GM12878 (cell line): ENCODE data around the gene PALMD. TPM values are rescaled to one million over a fixed set of nuclear protein-coding genes. Genes with fewer than 3 reads are reported as not detected.
A peak's percentile ranks its signal among the peaks of the same experiment; 100 is the strongest.

ENCODE experiments used
- ATAC-seq: fragments of 200-7000 bp; cut with Tn5 transposase; 3 replicates; pipeline ENCODE4 v1.9.1; 2020; ENCODE audit warnings: mild to moderate bottlenecking, moderate library complexity
- BruUV-seq: library from RNA; stranded (reverse); fragments of 400-500 nt; replicated peaks from 2 replicates; lab custom pipeline; 2021; lab: Mats Ljungman, UMichigan
- CTCF ChIA-PET: fragments of 300-600 bp; sonication (Branson Sonifier 250); formaldehyde crosslinking; extraction: SDS; loops from one replicate; lab custom pipeline; 2021; ENCODE audit warnings: inconsistent platforms; lab: Yijun Ruan, JAX
- POLR2A ChIA-PET: fragments of 350-600 bp; formaldehyde crosslinking; extraction: SDS; loops from one replicate; lab custom pipeline; 2021; ENCODE audit warnings: inconsistent platforms; lab: Charles Lee
- RAD21 ChIA-PET: fragments of 300-600 bp; sonication (Branson Sonifier 250); formaldehyde crosslinking; loops from one replicate; lab custom pipeline; 2023; ENCODE audit warnings: antibody characterized with exemption; ENCODE audit not compliant: unreplicated experiment; lab: Charles Lee
- SMC1A ChIA-PET: fragments of 300-600 bp; sonication (Branson Sonifier 250); formaldehyde crosslinking; loops from one replicate; lab custom pipeline; 2023; ENCODE audit not compliant: unreplicated experiment, uncharacterized antibody; lab: Charles Lee
- DNase-seq: peaks from one replicate; pipeline ENCODE4 v3.0.0-alpha.2; 2011; ENCODE audit warnings: low read depth, low spot score
- FAIRE-seq: peaks from 3 replicates; lab custom pipeline; 2011; peaks lifted over from hg19 to GRCh38; lab: Jason Lieb, UNC
- H2AFZ ChIP-seq: 2 replicates; pipeline ENCODE4 v1.6.0; 2011; ENCODE audit warnings: low read depth, low read length, control low read depth; ENCODE audit not compliant: control insufficient read depth
- H3K27ac ChIP-seq: 2 replicates; pipeline ENCODE4 v1.5.1; 2011; ENCODE audit warnings: control low read depth; ENCODE audit not compliant: control insufficient read depth, insufficient read depth
- H3K27me3 ChIP-seq, 2 experiments: replicated peaks in 1 of 2; 2 replicates each; pipeline versions ENCODE4 v1.6.0 to v1.6.1; 2011; ENCODE audit warnings: low read length in 1 of 2; ENCODE audit not compliant: control insufficient read depth in 2 of 2, insufficient read depth in 2 of 2
- H3K36me3 ChIP-seq, 2 experiments: 2 replicates each; pipeline ENCODE4 v1.5.1; 2011; ENCODE audit warnings: low read length in 1 of 2; ENCODE audit not compliant: control insufficient read depth in 2 of 2, insufficient read depth in 2 of 2
- H3K4me1 ChIP-seq: 2 replicates; pipeline ENCODE4 v1.6.1; 2011; ENCODE audit warnings: mild to moderate bottlenecking, low read length, moderate library complexity, mixed read lengths; ENCODE audit not compliant: control insufficient read depth, insufficient read depth
- H3K4me2 ChIP-seq: 2 replicates; pipeline ENCODE4 v1.6.0; 2011; ENCODE audit warnings: control low read depth; ENCODE audit not compliant: control insufficient read depth, insufficient read depth
- H3K4me3 ChIP-seq: fragments of 200-600 bp; sonication (generic); 2 replicates; pipeline ENCODE4 v1.5.1; 2016
- H3K79me2 ChIP-seq: 2 replicates; pipeline ENCODE4 v1.6.0; 2011; ENCODE audit warnings: low read length; ENCODE audit not compliant: control insufficient read depth, insufficient read depth
- H3K9ac ChIP-seq: 2 replicates; pipeline ENCODE4 v1.8.0; 2011; ENCODE audit warnings: low read length, control low read depth, mixed read lengths; ENCODE audit not compliant: control insufficient read depth, insufficient read depth
- H3K9me3 ChIP-seq: replicated peaks from 3 replicates; pipeline ENCODE4 v1.5.1; 2011; ENCODE audit warnings: mild to moderate bottlenecking, low read length; ENCODE audit not compliant: control insufficient read depth, insufficient read depth
- H4K20me1 ChIP-seq: 2 replicates; pipeline ENCODE4 v1.6.0; 2011; ENCODE audit not compliant: control insufficient read depth, insufficient read depth
- CBX3 ChIP-seq: fragments of 200-600 bp; sonication (generic); IDR thresholded peaks from 2 replicates; pipeline ENCODE4 v1.6.1; 2016; ENCODE audit warnings: low read depth, borderline replicate concordance
- GABPA ChIP-seq: IDR thresholded peaks from 2 replicates; pipeline ENCODE4 v1.6.1; 2014; ENCODE audit warnings: antibody characterized with exemption, low read depth, mild to moderate bottlenecking, inconsistent platforms
- KDM1A ChIP-seq: fragments of 200-600 bp; sonication (generic); IDR thresholded peaks from 2 replicates; pipeline ENCODE4 v1.6.1; 2016; ENCODE audit warnings: borderline replicate concordance
- MEF2B ChIP-seq: fragments of 450-650 bp; IDR thresholded peaks from 2 replicates; pipeline ENCODE4 v1.6.1; 2018; ENCODE audit warnings: mild to moderate bottlenecking, moderate library complexity; ENCODE audit not compliant: partially characterized antibody, poor library complexity, severe bottlenecking
- NR2C2 ChIP-seq: IDR thresholded peaks from 2 replicates; pipeline ENCODE4 v1.6.1; 2011; ENCODE audit warnings: borderline replicate concordance, low read depth; ENCODE audit not compliant: control insufficient read depth, insufficient read length
- POU2F2 ChIP-seq: IDR thresholded peaks from 3 replicates; pipeline ENCODE4 v1.6.1; 2011; ENCODE audit warnings: low read depth, mild to moderate bottlenecking, low read length, borderline replicate concordance
- RBBP5 ChIP-seq: fragments of 200-600 bp; sonication (generic); conservative IDR thresholded peaks from 2 replicates; pipeline ENCODE4 v1.6.1; 2016
- RCOR1 ChIP-seq: conservative IDR thresholded peaks from 2 replicates; pipeline ENCODE4 v1.6.1; 2012; ENCODE audit warnings: low read depth, low read length, improper control_type of control experiment
- RELA ChIP-seq: fragments of 450-650 bp; IDR thresholded peaks from 2 replicates; pipeline ENCODE4 v1.8.0; 2014; ENCODE audit warnings: borderline replicate concordance; ENCODE audit not compliant: partially characterized antibody
- SMAD1 ChIP-seq: fragments of 450-650 bp; IDR thresholded peaks from 2 replicates; pipeline ENCODE4 v1.6.1; 2018; ENCODE audit warnings: mild to moderate bottlenecking, low read depth; ENCODE audit not compliant: partially characterized antibody
- SRF ChIP-seq, 2 experiments: IDR thresholded peaks; 2 replicates each; pipeline ENCODE4 v1.6.1; 2011; ENCODE audit warnings: low read depth in 2 of 2, low read length in 2 of 2, mild to moderate bottlenecking in 1 of 2, moderate library complexity in 1 of 2
- SUPT20H ChIP-seq: IDR thresholded peaks from 2 replicates; pipeline ENCODE4 v1.6.1; 2011; ENCODE audit warnings: low read depth, mild to moderate bottlenecking, low read length, moderate library complexity, borderline replicate concordance; ENCODE audit not compliant: control insufficient read depth
- WGBS: methylation state at CpG from one replicate; pipeline ENCODE4 v1.1.6; 2016; ENCODE audit warnings: low lambda C conversion rate; ENCODE audit not compliant: insufficient replicate concordance, insufficient coverage; ENCODE audit errors: missing lambda C conversion rate; 5-methylcytosine and 5-hydroxymethylcytosine counted together
- in situ Hi-C: fragments of 300-500 bp; cut with MboI; formaldehyde crosslinking; loops from 9 replicates; pipeline ENCODE4 v1.14.3; 2018; ENCODE audit warnings: mixed read lengths
- intact Hi-C: fragments of 100-400 bp; cut with micrococcal nuclease; formaldehyde crosslinking; loops from one replicate; pipeline ENCODE4 v1.14.2; 2022; ENCODE audit not compliant: unreplicated experiment
- polyA plus RNA-seq, 11 experiments: library from polyadenylated mRNA; depleted of rRNA in 4 of 11; unstranded in 6 of 11; stranded (reverse) in 5 of 11; fragments of >200 nt; fragmentation: Nextera tagmentation in 4 of 11; fragmentation: Illumina TruSeq in 1 of 11; extraction: Ambion mirVana in 4 of 11; extraction: Trizol in 1 of 11; gene quantifications; 1 replicate in 1 of 11; 2 replicates in 10 of 11; pipeline versions ENCODE4 v1.2.1 to v1.2.3, GENCODE V29; 2011 to 2016; ENCODE audit warnings: inconsistent platforms in 2 of 11, missing spikeins in 2 of 11, low read depth in 1 of 11
- total RNA-seq, 4 experiments: library from RNA; depleted of rRNA in 3 of 4; stranded (reverse); fragments of >200 nt in 3 of 4; fragmentation: Illumina TruSeq in 1 of 4; extraction: Trizol in 1 of 4; gene quantifications; 2 replicates each; pipeline versions ENCODE4 v1.2.1 to v1.2.3, GENCODE V29; 2013 to 2021
- TF ChIP-seq, protein P1 (sequence below), 3 experiments: IDR thresholded peaks in 2 of 3; conservative IDR thresholded peaks in 1 of 3; 2 replicates each; pipeline ENCODE4 v1.5.1; 2011; ENCODE audit warnings: low read depth in 3 of 3, low read length in 3 of 3, mild to moderate bottlenecking in 3 of 3, control low read depth in 2 of 3, moderate library complexity in 2 of 3, inconsistent platforms in 1 of 3, mixed read lengths in 1 of 3; ENCODE audit not compliant: control insufficient read depth in 2 of 3, insufficient read depth in 1 of 3; ENCODE audit errors: extremely low read depth in 1 of 3
- TF ChIP-seq, protein P2 (sequence below): IDR thresholded peaks from 2 replicates; pipeline ENCODE4 v1.6.1; 2012; ENCODE audit warnings: mild to moderate bottlenecking, low read depth, low read length
- TF ChIP-seq, protein P3 (sequence below): IDR thresholded peaks from 2 replicates; pipeline ENCODE4 v1.6.1; 2012; ENCODE audit warnings: low read depth, low read length, improper control_type of control experiment

The PALMD gene
- total and polyA plus RNA-seq, 10 of the 15 experiments (the other 5 are each of a cell fraction or from before 2014, with no cell fraction given) = under 0.01 to 0.09 (median 0.04) TPM; not detected in 4

DNA sequence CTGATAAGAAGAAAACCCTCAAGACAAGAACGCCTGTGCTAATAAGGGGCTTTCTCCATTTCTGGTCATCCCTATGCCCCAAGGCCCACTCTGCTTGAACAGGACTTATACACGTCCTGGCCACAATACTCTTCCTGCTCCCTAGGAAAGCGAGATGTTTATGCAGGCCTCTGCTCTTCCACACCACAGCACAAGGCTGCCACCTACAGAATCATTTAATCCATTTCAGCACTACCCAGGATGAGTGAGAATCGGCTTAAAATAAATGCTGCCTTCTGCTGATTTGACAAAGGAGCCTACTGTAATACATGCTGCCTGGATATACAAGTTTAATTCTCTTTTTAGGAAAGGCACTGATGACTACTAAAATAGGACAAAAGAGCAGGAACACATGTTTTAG lies 91.1 kb downstream of the PALMD start (continued):
- TF ChIP-seq, protein P1, sequence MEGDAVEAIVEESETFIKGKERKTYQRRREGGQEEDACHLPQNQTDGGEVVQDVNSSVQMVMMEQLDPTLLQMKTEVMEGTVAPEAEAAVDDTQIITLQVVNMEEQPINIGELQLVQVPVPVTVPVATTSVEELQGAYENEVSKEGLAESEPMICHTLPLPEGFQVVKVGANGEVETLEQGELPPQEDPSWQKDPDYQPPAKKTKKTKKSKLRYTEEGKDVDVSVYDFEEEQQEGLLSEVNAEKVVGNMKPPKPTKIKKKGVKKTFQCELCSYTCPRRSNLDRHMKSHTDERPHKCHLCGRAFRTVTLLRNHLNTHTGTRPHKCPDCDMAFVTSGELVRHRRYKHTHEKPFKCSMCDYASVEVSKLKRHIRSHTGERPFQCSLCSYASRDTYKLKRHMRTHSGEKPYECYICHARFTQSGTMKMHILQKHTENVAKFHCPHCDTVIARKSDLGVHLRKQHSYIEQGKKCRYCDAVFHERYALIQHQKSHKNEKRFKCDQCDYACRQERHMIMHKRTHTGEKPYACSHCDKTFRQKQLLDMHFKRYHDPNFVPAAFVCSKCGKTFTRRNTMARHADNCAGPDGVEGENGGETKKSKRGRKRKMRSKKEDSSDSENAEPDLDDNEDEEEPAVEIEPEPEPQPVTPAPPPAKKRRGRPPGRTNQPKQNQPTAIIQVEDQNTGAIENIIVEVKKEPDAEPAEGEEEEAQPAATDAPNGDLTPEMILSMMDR (IDR thresholded peaks at IDR 0.05 in 2 of 3, conservative IDR thresholded peaks at IDR 0.05 in 1 of 3; ENCODE audit: control insufficient read depth in 2 of 3, extremely low read depth in 1 of 3, insufficient read depth in 1 of 3, low read depth in 3 of 3, low read length in 3 of 3) = peak in 2 of 3 experiments; percentile 5 to 37; a peak in 2 of 6 replicates

DNA sequence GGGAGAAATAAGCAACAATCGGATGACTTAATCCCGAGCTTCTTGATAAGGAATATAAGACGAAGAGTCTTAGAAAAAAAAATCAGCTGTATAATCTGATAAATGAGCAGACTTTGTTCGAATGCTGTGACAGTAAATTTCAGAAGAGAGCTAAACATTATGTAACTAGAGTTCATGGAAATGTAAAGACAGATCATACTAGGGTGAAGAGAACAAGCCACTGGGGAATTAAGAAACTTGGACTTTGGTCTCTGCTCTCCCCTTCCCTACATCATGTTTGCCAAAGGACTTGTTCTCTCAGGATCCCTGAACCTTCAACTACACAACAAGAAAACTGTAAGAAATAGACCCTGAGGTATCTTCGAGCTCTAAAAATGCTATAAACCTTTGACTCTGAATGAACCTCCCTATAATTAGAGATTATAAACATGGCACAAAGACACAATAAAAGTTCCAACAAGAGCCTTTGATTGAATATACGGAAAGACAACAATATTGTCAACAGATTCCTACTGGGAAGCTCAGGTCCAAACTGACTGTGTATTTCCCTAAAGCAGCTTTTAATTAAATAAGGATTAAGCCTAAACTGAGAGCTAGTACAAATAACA lies 93.0 kb downstream of the PALMD start:
- DNase-seq (no peak), FAIRE-seq (no peak), ATAC-seq (no peak)
- no peaks in the 10 kb centered on the region for H3K9me3 ChIP-seq
- 81% methylated on average over 6 of the region's 6 CpGs for WGBS
- H2AFZ ChIP-seq = no peak overlapping the region
- ChIA-PET SMC1A (interaction anchor here (0.6 to 2.5 kb wide), 5 partner anchors 10 to 35 kb away, joined by 3 to 11 read pairs (median 3); partner anchors contain the start of gene FRRS1), CTCF (interaction anchor here (0.9 to 2.0 kb wide), 2 partner anchors 29 to 32 kb away, joined by 3 to 4 read pairs; no protein-coding TSS in a partner anchor), RAD21 (interaction anchor here (1.1 to 1.5 kb wide), 4 partner anchors 10 to 397 kb away, joined by 3 to 4 read pairs (median 4); no protein-coding TSS in a partner anchor), POLR2A (interaction anchor here (1.3 to 3.0 kb wide), 2 partner anchors 11 to 50 kb away, joined by 3 to 10 read pairs; no protein-coding TSS in a partner anchor)
- no peak overlapping the region for H3K4me2 ChIP-seq
- H3K9ac ChIP-seq = no peak overlapping the region
- no peak overlapping the region for H3K4me3 ChIP-seq
- intact Hi-C loops = no loop called here
- H3K36me3 ChIP-seq = peaks cover 4 to 29% of the 10 kb centered on the region in 2 experiments
- no peaks in the 10 kb centered on the region for H3K4me1 ChIP-seq
- no peak overlapping the region for H3K27ac ChIP-seq
- H4K20me1 ChIP-seq = no peaks in the 10 kb centered on the region
- H3K79me2 ChIP-seq = no peaks in the 10 kb centered on the region
- in situ Hi-C loops = no loop called here
- BruUV-seq = no TSS peak
- H3K27me3 ChIP-seq = no peaks in the 10 kb centered on the region
- TF ChIP-seq RBBP5 (no peak), KDM1A (no peak), CBX3 (no peak), GABPA (no peak), RELA (no peak), MEF2B (no peak), SRF (IDR thresholded peaks at IDR 0.05; ENCODE audit: low read depth in 2 of 2, low read length in 2 of 2) (no peak), SMAD1 (no peak), RCOR1 (no peak), NR2C2 (no peak), SUPT20H (no peak), POU2F2 (no peak)
- TF ChIP-seq, protein P2, sequence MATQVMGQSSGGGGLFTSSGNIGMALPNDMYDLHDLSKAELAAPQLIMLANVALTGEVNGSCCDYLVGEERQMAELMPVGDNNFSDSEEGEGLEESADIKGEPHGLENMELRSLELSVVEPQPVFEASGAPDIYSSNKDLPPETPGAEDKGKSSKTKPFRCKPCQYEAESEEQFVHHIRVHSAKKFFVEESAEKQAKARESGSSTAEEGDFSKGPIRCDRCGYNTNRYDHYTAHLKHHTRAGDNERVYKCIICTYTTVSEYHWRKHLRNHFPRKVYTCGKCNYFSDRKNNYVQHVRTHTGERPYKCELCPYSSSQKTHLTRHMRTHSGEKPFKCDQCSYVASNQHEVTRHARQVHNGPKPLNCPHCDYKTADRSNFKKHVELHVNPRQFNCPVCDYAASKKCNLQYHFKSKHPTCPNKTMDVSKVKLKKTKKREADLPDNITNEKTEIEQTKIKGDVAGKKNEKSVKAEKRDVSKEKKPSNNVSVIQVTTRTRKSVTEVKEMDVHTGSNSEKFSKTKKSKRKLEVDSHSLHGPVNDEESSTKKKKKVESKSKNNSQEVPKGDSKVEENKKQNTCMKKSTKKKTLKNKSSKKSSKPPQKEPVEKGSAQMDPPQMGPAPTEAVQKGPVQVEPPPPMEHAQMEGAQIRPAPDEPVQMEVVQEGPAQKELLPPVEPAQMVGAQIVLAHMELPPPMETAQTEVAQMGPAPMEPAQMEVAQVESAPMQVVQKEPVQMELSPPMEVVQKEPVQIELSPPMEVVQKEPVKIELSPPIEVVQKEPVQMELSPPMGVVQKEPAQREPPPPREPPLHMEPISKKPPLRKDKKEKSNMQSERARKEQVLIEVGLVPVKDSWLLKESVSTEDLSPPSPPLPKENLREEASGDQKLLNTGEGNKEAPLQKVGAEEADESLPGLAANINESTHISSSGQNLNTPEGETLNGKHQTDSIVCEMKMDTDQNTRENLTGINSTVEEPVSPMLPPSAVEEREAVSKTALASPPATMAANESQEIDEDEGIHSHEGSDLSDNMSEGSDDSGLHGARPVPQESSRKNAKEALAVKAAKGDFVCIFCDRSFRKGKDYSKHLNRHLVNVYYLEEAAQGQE = no peak
- TF ChIP-seq, protein P3, sequence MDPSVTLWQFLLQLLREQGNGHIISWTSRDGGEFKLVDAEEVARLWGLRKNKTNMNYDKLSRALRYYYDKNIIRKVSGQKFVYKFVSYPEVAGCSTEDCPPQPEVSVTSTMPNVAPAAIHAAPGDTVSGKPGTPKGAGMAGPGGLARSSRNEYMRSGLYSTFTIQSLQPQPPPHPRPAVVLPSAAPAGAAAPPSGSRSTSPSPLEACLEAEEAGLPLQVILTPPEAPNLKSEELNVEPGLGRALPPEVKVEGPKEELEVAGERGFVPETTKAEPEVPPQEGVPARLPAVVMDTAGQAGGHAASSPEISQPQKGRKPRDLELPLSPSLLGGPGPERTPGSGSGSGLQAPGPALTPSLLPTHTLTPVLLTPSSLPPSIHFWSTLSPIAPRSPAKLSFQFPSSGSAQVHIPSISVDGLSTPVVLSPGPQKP = no peak
